Endothelial cell of umbilical vein (primary cell): ENCODE measurements around the gene USF1. TPM values are rescaled to one million over a fixed set of nuclear protein-coding genes. Genes with fewer than 3 reads are reported as not detected.

ENCODE experiments used
- BruUV-seq: library from RNA; stranded (reverse); fragments of 400-500 nt; replicated peaks from 2 replicates; lab custom pipeline; 2021; lab: Mats Ljungman, UMichigan
- CTCF ChIA-PET: fragments of 300-600, 350-600 bp; sonication (Branson Sonifier 250); formaldehyde crosslinking; loops from one replicate; lab custom pipeline; 2021; ENCODE audit warnings: antibody characterized with exemption, inconsistent platforms; lab: Charles Lee
- POLR2A ChIA-PET: fragments of 300-600, 350-600 bp; sonication (Branson Sonifier 250); formaldehyde crosslinking; loops from one replicate; lab custom pipeline; 2021; ENCODE audit warnings: antibody characterized with exemption, inconsistent platforms; lab: Charles Lee
- DNase-seq: peaks from one replicate; pipeline ENCODE4 v3.0.0-alpha.2; 2011; ENCODE audit warnings: low read depth, low spot score
- FAIRE-seq: peaks from 2 replicates; lab custom pipeline; 2011; peaks lifted over from hg19 to GRCh38; lab: Jason Lieb, UNC
- H2AFZ ChIP-seq: 2 replicates; pipeline ENCODE4 v1.6.0; 2012; ENCODE audit warnings: low read depth, low read length, control low read depth, inconsistent platforms
- H3K27ac ChIP-seq: 2 replicates; pipeline ENCODE4 v1.5.1; 2011; ENCODE audit warnings: low read depth, mild to moderate bottlenecking, control low read depth, low read length, moderate library complexity; ENCODE audit not compliant: insufficient read depth
- H3K27me3 ChIP-seq, 2 experiments: 2 replicates each; pipeline versions ENCODE4 v1.6.0 to v1.6.1; 2011; ENCODE audit warnings: low read length in 2 of 2, mixed read lengths in 1 of 2; ENCODE audit not compliant: control insufficient read depth in 2 of 2, insufficient read depth in 2 of 2
- H3K36me3 ChIP-seq, 2 experiments: 2 replicates in 1 of 2; 3 replicates in 1 of 2; pipeline ENCODE4 v1.5.1; 2011; ENCODE audit warnings: low read length in 2 of 2, mild to moderate bottlenecking in 1 of 2, moderate library complexity in 1 of 2; ENCODE audit not compliant: control insufficient read depth in 2 of 2, insufficient read depth in 2 of 2; ENCODE audit errors: extremely low read depth in 1 of 2
- H3K4me1 ChIP-seq: 3 replicates; pipeline ENCODE4 v1.5.1; 2011; ENCODE audit warnings: mild to moderate bottlenecking, low read length; ENCODE audit not compliant: control insufficient read depth, insufficient read depth; ENCODE audit errors: extremely low read depth
- H3K4me2 ChIP-seq: 2 replicates; pipeline ENCODE4 v1.6.1; 2011; ENCODE audit warnings: low read length, control low read depth, mixed read lengths; ENCODE audit not compliant: insufficient read depth
- H3K4me3 ChIP-seq, 3 experiments: fragments of 200-600 bp in 1 of 3; sonication (generic), shearing (Covaris generic) in 1 of 3; replicated peaks in 1 of 3; 2 replicates each; pipeline ENCODE4 v1.5.1; 2011 to 2016; ENCODE audit warnings: control low read depth in 3 of 3, low read length in 3 of 3, mild to moderate bottlenecking in 2 of 3, inconsistent platforms in 1 of 3, low read depth in 1 of 3, moderate library complexity in 1 of 3; ENCODE audit not compliant: insufficient read depth in 1 of 3
- H3K79me2 ChIP-seq: 2 replicates; pipeline ENCODE4 v1.6.0; 2012; ENCODE audit warnings: low read length, inconsistent platforms; ENCODE audit not compliant: control insufficient read depth, insufficient read depth
- H3K9ac ChIP-seq: replicated peaks from 2 replicates; pipeline ENCODE3; 2011; ENCODE audit warnings: low read length, control low read depth; ENCODE audit not compliant: insufficient read depth; ENCODE audit errors: extremely low read depth
- H3K9me1 ChIP-seq: replicated peaks from 3 replicates; pipeline ENCODE4 v1.6.0; 2011; ENCODE audit warnings: mild to moderate bottlenecking, low read length; ENCODE audit not compliant: control insufficient read depth, insufficient read depth; ENCODE audit errors: extremely low read depth
- H3K9me3 ChIP-seq: replicated peaks from 2 replicates; pipeline ENCODE4 v1.5.1; 2012; ENCODE audit warnings: low read length, inconsistent platforms; ENCODE audit not compliant: control insufficient read depth, insufficient read depth
- H4K20me1 ChIP-seq: replicated peaks from 2 replicates; pipeline ENCODE3; 2011; ENCODE audit warnings: mild to moderate bottlenecking, low read length; ENCODE audit not compliant: control insufficient read depth, insufficient read depth; ENCODE audit errors: extremely low read depth
- EZH2 ChIP-seq: IDR thresholded peaks from 2 replicates; pipeline ENCODE4 v1.6.1; 2012; ENCODE audit warnings: borderline replicate concordance, low read depth, mild to moderate bottlenecking, moderate library complexity, low read length, inconsistent platforms; ENCODE audit not compliant: severe bottlenecking
- FOS ChIP-seq: IDR thresholded peaks from 2 replicates; pipeline ENCODE4 v1.6.1; 2011; ENCODE audit warnings: mild to moderate bottlenecking, low read length, moderate library complexity, borderline replicate concordance; ENCODE audit not compliant: insufficient read depth
- GATA2 ChIP-seq: IDR thresholded peaks from 2 replicates; pipeline ENCODE4 v1.7.0; 2011; ENCODE audit warnings: low read depth, mild to moderate bottlenecking, moderate library complexity, mixed read lengths, low read length; ENCODE audit not compliant: insufficient read length, insufficient read depth
- JUN ChIP-seq: IDR thresholded peaks from 2 replicates; pipeline ENCODE4 v1.6.1; 2011; ENCODE audit warnings: borderline replicate concordance, low read depth; ENCODE audit not compliant: insufficient read length, insufficient read depth
- MYC ChIP-seq: IDR thresholded peaks from one replicate; pipeline ENCODE4 v1.6.1; 2011; ENCODE audit warnings: mild to moderate bottlenecking, low read depth, low read length
- POLR2A ChIP-seq: IDR thresholded peaks from 2 replicates; pipeline ENCODE4 v1.6.1; 2012; ENCODE audit warnings: low read depth, mild to moderate bottlenecking, control low read depth, low read length
- POLR2AphosphoS5 ChIP-seq: IDR thresholded peaks from 2 replicates; pipeline ENCODE4 v1.6.1; 2012; ENCODE audit warnings: low read depth, mild to moderate bottlenecking, control low read depth, low read length, moderate library complexity; ENCODE audit not compliant: insufficient read depth
- dilution Hi-C: fragments of 300-500 bp; cut with MboI; formaldehyde crosslinking; loops from one replicate; pipeline ENCODE4 v1.15.0; 2019; ENCODE audit warnings: low sequenced_read_pairs; ENCODE audit not compliant: extremely low pct_ligation_motif_present
- intact Hi-C: fragments of 100-400 bp; cut with micrococcal nuclease; formaldehyde crosslinking; loops from one replicate; pipeline ENCODE4 v1.10.0; 2022
- polyA plus RNA-seq, 4 experiments: library from polyadenylated mRNA; depleted of rRNA in 3 of 4; stranded (reverse) in 3 of 4; unstranded in 1 of 4; fragments of >200 nt; gene quantifications; 2 replicates each; pipeline versions ENCODE4 v1.2.1 to v1.2.3, GENCODE V29; 2011 to 2012; ENCODE audit warnings: missing spikeins in 1 of 4
- total RNA-seq: library from RNA; stranded (reverse); gene quantifications from 2 replicates; pipeline ENCODE4 v1.2.3, GENCODE V29; 2021
- TF ChIP-seq, protein P1 (sequence below), 2 donors: IDR thresholded peaks; 1 replicate in 1 of 2; 2 replicates in 1 of 2; pipeline ENCODE4 v1.5.1; 2011; ENCODE audit warnings: low read length in 2 of 2, mild to moderate bottlenecking in 2 of 2, moderate library complexity in 2 of 2, control low read depth in 1 of 2, inconsistent platforms in 1 of 2, low read depth in 1 of 2; ENCODE audit not compliant: insufficient read depth in 1 of 2; ENCODE audit errors: extremely low read depth in 1 of 2
- TF ChIP-seq, protein P2 (sequence below): IDR thresholded peaks from 2 replicates; pipeline ENCODE4 v1.6.1; 2011; ENCODE audit not compliant: insufficient read depth, insufficient read length

The USF1 gene
- total and polyA plus RNA-seq, 2 donors (not counting 3 experiments of a cell fraction or from before 2014, with no cell fraction given): 53.4 to 56.7 TPM

DNA sequence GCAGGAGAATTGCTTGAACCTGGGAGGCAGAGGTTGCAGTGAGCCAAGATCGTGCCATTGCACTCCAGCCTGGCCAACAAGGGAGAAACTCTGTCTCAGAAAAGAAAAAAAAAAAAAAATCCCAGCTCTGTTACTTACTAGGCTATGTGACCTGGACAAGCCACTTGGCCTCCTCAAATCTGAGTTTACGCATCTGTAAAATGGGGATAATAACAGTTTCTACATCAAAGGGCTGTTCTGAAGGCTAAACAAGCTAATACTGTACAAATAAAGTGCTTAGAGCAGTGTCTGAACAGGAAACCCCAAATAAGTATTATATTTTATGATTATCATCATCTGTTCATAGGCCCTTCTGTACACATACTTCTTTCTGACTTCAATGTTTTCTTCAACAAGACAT, 38.4 kb downstream of the USF1 start:
- H3K4me3 ChIP-seq: no peak overlapping the region
- H2AFZ ChIP-seq: no peak overlapping the region
- H3K36me3 ChIP-seq: no peaks in the 10 kb centered on the region
- DNase-seq (no peak), FAIRE-seq (no peak)
- H3K79me2 ChIP-seq: peaks cover 30% of the 10 kb centered on the region
- H3K27ac ChIP-seq: no peak overlapping the region
- no peak overlapping the region for H3K4me2 ChIP-seq
- no peak overlapping the region for H3K9ac ChIP-seq
- no peaks in the 10 kb centered on the region for H3K27me3 ChIP-seq
- H4K20me1 ChIP-seq: no peaks in the 10 kb centered on the region
- H3K4me1 ChIP-seq: peaks cover 6% of the 10 kb centered on the region
- no peaks in the 10 kb centered on the region for H3K9me1 ChIP-seq
- TF ChIP-seq JUN (no peak), MYC (no peak), EZH2 (no peak), POLR2A (no peak), FOS (no peak), GATA2 (no peak), POLR2AphosphoS5 (no peak)
- TF ChIP-seq, protein P1, sequence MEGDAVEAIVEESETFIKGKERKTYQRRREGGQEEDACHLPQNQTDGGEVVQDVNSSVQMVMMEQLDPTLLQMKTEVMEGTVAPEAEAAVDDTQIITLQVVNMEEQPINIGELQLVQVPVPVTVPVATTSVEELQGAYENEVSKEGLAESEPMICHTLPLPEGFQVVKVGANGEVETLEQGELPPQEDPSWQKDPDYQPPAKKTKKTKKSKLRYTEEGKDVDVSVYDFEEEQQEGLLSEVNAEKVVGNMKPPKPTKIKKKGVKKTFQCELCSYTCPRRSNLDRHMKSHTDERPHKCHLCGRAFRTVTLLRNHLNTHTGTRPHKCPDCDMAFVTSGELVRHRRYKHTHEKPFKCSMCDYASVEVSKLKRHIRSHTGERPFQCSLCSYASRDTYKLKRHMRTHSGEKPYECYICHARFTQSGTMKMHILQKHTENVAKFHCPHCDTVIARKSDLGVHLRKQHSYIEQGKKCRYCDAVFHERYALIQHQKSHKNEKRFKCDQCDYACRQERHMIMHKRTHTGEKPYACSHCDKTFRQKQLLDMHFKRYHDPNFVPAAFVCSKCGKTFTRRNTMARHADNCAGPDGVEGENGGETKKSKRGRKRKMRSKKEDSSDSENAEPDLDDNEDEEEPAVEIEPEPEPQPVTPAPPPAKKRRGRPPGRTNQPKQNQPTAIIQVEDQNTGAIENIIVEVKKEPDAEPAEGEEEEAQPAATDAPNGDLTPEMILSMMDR (IDR thresholded peaks at IDR 0.05; ENCODE audit: extremely low read depth in 1 of 2, insufficient read depth in 1 of 2, low read depth in 1 of 2, low read length in 2 of 2): no peak
- TF ChIP-seq, protein P2, sequence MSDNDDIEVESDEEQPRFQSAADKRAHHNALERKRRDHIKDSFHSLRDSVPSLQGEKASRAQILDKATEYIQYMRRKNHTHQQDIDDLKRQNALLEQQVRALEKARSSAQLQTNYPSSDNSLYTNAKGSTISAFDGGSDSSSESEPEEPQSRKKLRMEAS: no peak
- ChIA-PET POLR2A (no interaction called here), CTCF (interaction anchor here (0.9 to 3.9 kb wide), 2 partner anchors 10 to 34 kb away, joined by 4 to 25 read pairs; no protein-coding TSS in a partner anchor)
- BruUV-seq: no TSS peak
- dilution Hi-C loops (no loop called here), intact Hi-C loops (no loop called here)
- H3K9me3 ChIP-seq: no peaks in the 10 kb centered on the region
